Kidney capillary endothelial cell (primary cell): Measurements from ENCODE around the gene SEBOX.
A peak's percentile ranks its signal among the peaks of the same experiment; 100 is the strongest.

Experiments
- DNase-seq: peaks from one replicate; pipeline ENCODE4 v3.0.0-alpha.2; 2018; ENCODE audit warnings: low spot score

The SEBOX gene

GRCh38 chr17:28368915-28369683, 4.1 kb upstream of the SEBOX start:
- DNase-seq = no peak

- DNase-seq = no peak
Measured at GRCh38 chr17:28368306-28368831, 3.4 kb upstream of the SEBOX start.

- no peak for DNase-seq
Measured at GRCh38 chr17:28367641-28368305, 2.8 kb upstream of the SEBOX start.

GRCh38 chr17:28366605-28367004, 1.6 kb upstream of the SEBOX start:
- DNase-seq = no peak

- no peak for DNase-seq
Measured at GRCh38 chr17:28365487-28365886, 488 bp upstream of the SEBOX start.

- no peak for DNase-seq
Measured at GRCh38 chr17:28363776-28364650, 986 bp downstream of the SEBOX start.

- DNase-seq = no peak
Measured at GRCh38 chr17:28363186-28363585, 1.8 kb downstream of the SEBOX start.

GRCh38 chr17:28357901-28358197, 7.2 kb downstream of the SEBOX start:
- DNase-seq = no peak

- DNase-seq = peak; percentile 87
Measured at GRCh38 chr17:28357061-28357900, 7.7 kb downstream of the SEBOX start, which contains the start of gene POLDIP2. Gene POLDIP2, minus strand, starts transcription at chr17:28357527. Its CDS starts 79 bp downstream, at chr17:28357448.

- DNase-seq = no peak
Measured at GRCh38 chr17:28350271-28350670, 14.7 kb downstream of the SEBOX start.

- no peak for DNase-seq
Measured at GRCh38 chr17:28348979-28349378, 16.0 kb downstream of the SEBOX start.

- DNase-seq = peak; percentile 68
Measured at GRCh38 chr17:28347261-28347891, 17.6 kb downstream of the SEBOX start.

GRCh38 chr17:28346746-28347246, 18.2 kb downstream of the SEBOX start:
- no peak for DNase-seq

- no peak for DNase-seq
Measured at GRCh38 chr17:28346199-28346580, 18.8 kb downstream of the SEBOX start.

- no peak for DNase-seq
Measured at GRCh38 chr17:28345419-28346198, 19.4 kb downstream of the SEBOX start.

- no peak for DNase-seq
Measured at GRCh38 chr17:28344435-28344901, 20.5 kb downstream of the SEBOX start.

- no peak for DNase-seq
Measured at GRCh38 chr17:28344011-28344410, 21.0 kb downstream of the SEBOX start.

- no peak for DNase-seq
Measured at GRCh38 chr17:28343491-28343932, 21.5 kb downstream of the SEBOX start.

- DNase-seq = no peak
Measured at GRCh38 chr17:28342313-28342712, 22.7 kb downstream of the SEBOX start.

- no peak for DNase-seq
Measured at GRCh38 chr17:28341516-28341915, 23.5 kb downstream of the SEBOX start.
